Naive thymus-derived CD4-positive, alpha-beta T cell (primary cell): ENCODE data around the gene DNAAF8. TPM values are rescaled to one million over a fixed set of nuclear protein-coding genes. Genes with fewer than 3 reads are reported as not detected.
A peak's percentile ranks its signal among the peaks of the same experiment; 100 is the strongest.

Source experiments
- ATAC-seq: fragments of 150-1000 bp; cut with Tn5 transposase; 2 replicates; pipeline ENCODE4 v1.10.0; 2021; ENCODE audit warnings: mild to moderate bottlenecking, moderate library complexity
- CTCF ChIA-PET: fragments of 350-600 bp; sonication (Branson Sonifier 250); formaldehyde crosslinking; loops from one replicate; lab custom pipeline; 2021; ENCODE audit warnings: antibody characterized with exemption; lab: Charles Lee
- POLR2A ChIA-PET: fragments of 350-600 bp; sonication (Branson Sonifier 250); formaldehyde crosslinking; loops from one replicate; lab custom pipeline; 2021; ENCODE audit warnings: antibody characterized with exemption, inconsistent platforms; lab: Charles Lee
- DNase-seq, 9 donors: peaks; one replicate each; pipeline versions ENCODE4 v3.0.0 to v3.0.0-alpha.2; 2020 to 2022; ENCODE audit warnings: mixed read lengths in 1 of 9
- H3K27ac ChIP-seq: one replicate; pipeline ENCODE4 v1.7.0; 2013; ENCODE audit warnings: mild to moderate bottlenecking, low read depth, low read length, moderate library complexity
- H3K27me3 ChIP-seq, 2 donors: one replicate each; pipeline ENCODE4 v1.7.0; 2013; ENCODE audit warnings: low read length in 2 of 2, mild to moderate bottlenecking in 2 of 2, moderate library complexity in 2 of 2; ENCODE audit not compliant: control insufficient read depth in 2 of 2, insufficient read depth in 2 of 2
- H3K36me3 ChIP-seq, 3 experiments: 1 replicate in 2 of 3; 2 replicates in 1 of 3; pipeline ENCODE4 v1.7.0; 2013; ENCODE audit warnings: low read length in 3 of 3, mild to moderate bottlenecking in 3 of 3, moderate library complexity in 1 of 3; ENCODE audit not compliant: insufficient read depth in 3 of 3, control insufficient read depth in 2 of 3
- H3K4me1 ChIP-seq, 2 donors: one replicate each; pipeline ENCODE4 v1.7.0; 2013; ENCODE audit warnings: low read length in 2 of 2, mild to moderate bottlenecking in 2 of 2, moderate library complexity in 1 of 2; ENCODE audit not compliant: control insufficient read depth in 2 of 2, insufficient read depth in 2 of 2
- H3K4me3 ChIP-seq: 2 replicates; pipeline ENCODE4 v1.7.0; 2013; ENCODE audit warnings: mild to moderate bottlenecking, low read length
- H3K9me3 ChIP-seq, 3 experiments: 1 replicate in 2 of 3; 2 replicates in 1 of 3; pipeline ENCODE4 v1.7.0; 2013; ENCODE audit warnings: low read length in 3 of 3; ENCODE audit not compliant: control insufficient read depth in 2 of 3
- H3K27ac Mint-ChIP-seq, 9 donors: one replicate each; pipeline ENCODE4 v1.8.0; 2020 to 2022; ENCODE audit warnings: mixed read lengths in 9 of 9, mild to moderate bottlenecking in 8 of 9, moderate library complexity in 5 of 9, inconsistent platforms in 2 of 9
- H3K27me3 Mint-ChIP-seq, 5 donors: one replicate each; pipeline ENCODE4 v1.8.0; 2021 to 2022; ENCODE audit warnings: mixed read lengths in 5 of 5, mild to moderate bottlenecking in 1 of 5
- H3K36me3 Mint-ChIP-seq, 5 donors: one replicate each; pipeline ENCODE4 v1.8.0; 2020 to 2022; ENCODE audit warnings: mixed read lengths in 5 of 5, mild to moderate bottlenecking in 3 of 5, inconsistent platforms in 1 of 5
- H3K4me1 Mint-ChIP-seq, 7 donors: one replicate each; pipeline ENCODE4 v1.8.0; 2020 to 2022; ENCODE audit warnings: mixed read lengths in 7 of 7, mild to moderate bottlenecking in 3 of 7, inconsistent platforms in 1 of 7
- H3K4me3 Mint-ChIP-seq, 10 donors: one replicate each; pipeline ENCODE4 v1.8.0; 2020 to 2022; ENCODE audit warnings: mild to moderate bottlenecking in 10 of 10, mixed read lengths in 10 of 10, moderate library complexity in 6 of 10, inconsistent platforms in 2 of 10
- H3K9me3 Mint-ChIP-seq, 11 donors: one replicate each; pipeline ENCODE4 v1.8.0; 2020 to 2022; ENCODE audit warnings: mixed read lengths in 11 of 11, mild to moderate bottlenecking in 4 of 11, inconsistent platforms in 1 of 11, moderate library complexity in 1 of 11
- intact Hi-C, 2 donors: fragments of 100-400 bp; cut with micrococcal nuclease; formaldehyde crosslinking; loops; one replicate each; pipeline ENCODE4 v1.15.1; 2023
- polyA plus RNA-seq, 2 donors: library from polyadenylated mRNA; unstranded; fragments of 300-500 nt; fragmentation: Illumina TruSeq; gene quantifications; one replicate each; pipeline ENCODE4 v1.2.3, GENCODE V29; 2021
- total RNA-seq, 6 experiments: library from RNA in 5 of 6; stranded (reverse) in 5 of 6; gene quantifications; 1 replicate in 5 of 6; 2 replicates in 1 of 6; pipeline ENCODE4 v1.2.3 and lab custom pipeline; 2021 to 2026

DNAAF8 gene
- total and polyA plus RNA-seq, 7 experiments from 2014 or later: 0.11 to 0.57 (median 0.29) TPM; not detected in 1

DNA sequence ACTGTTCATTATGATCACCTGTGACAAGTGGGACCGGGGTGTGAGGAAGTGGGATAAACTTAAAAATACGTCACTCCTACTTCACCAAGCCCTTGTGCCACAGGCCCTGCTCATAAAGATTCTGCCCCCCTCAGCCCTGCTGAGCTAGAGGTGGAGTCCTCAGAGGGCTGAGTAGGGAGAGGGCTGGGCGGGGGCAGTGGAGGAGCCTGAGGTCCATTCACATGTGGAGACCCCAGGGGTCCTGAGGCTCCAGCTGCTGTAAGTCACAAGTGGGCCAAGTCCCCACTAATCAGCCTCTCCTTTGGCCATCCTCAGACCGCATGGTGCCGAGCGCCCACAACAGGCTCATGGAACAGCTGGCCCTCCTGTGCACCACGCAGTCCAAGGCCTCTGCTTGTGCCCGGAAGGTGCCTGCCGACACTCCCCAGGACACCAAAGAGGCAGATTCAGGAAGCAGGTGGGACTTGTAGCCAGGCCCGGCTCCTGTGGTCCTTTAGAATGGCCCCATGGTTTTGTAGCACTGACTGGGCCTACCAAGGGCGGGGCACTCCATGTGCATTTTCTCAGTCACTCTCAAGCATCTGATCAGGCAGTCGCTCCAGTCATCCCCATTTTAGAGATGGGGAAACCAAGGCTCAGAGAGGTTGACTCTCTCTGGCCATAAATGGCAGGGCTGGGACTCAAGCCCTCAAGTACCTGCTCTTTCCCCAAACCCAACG lies 10.4 kb downstream of the DNAAF8 start:
- intact Hi-C loops: no loop called here
- no peaks in the 10 kb centered on the region for H3K27me3 Mint-ChIP-seq
- H3K4me1 Mint-ChIP-seq: peaks cover 13 to 50% (median 18%) of the 10 kb centered on the region in 7 donors
- no peak for DNase-seq
- no peak overlapping the region for H3K27ac Mint-ChIP-seq
- no peak overlapping the region for H3K27ac ChIP-seq
- ChIA-PET POLR2A (interaction anchor here (0.7 kb wide), 1 partner anchor 10 kb away, joined by 5 read pairs; the partner anchor contains the start of gene DNAAF8), CTCF (interaction anchor here (0.6 kb wide), 1 partner anchor 61 kb away, joined by 3 read pairs; no protein-coding TSS in a partner anchor)
- H3K9me3 ChIP-seq: no peaks in the 10 kb centered on the region
- H3K9me3 Mint-ChIP-seq: no peaks in the 10 kb centered on the region
- no peaks in the 10 kb centered on the region for H3K27me3 ChIP-seq
- ATAC-seq: no peak
- no peaks in the 10 kb centered on the region for H3K36me3 ChIP-seq
- no peak overlapping the region for H3K4me3 Mint-ChIP-seq
- no peak overlapping the region for H3K4me3 ChIP-seq
- peaks cover 0 to 15% of the 10 kb centered on the region in 2 donors for H3K4me1 ChIP-seq
- no peaks in the 10 kb centered on the region for H3K36me3 Mint-ChIP-seq

DNA sequence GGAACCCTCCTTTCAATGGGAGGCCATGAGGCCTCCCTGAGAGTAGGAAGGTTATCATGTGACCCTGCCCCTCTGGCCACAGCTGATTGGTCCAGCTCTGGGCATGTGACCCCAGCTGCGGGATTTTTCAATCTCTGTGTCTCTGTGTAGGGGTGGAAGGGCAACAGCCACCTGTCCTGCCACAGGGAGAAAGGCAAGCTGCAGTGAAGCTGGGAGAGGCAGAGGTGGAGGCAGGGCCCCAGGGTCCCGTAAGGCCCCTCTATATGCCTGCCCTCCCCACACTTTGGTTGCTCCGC lies 10.9 kb downstream of the DNAAF8 start:
- H3K36me3 Mint-ChIP-seq: no peaks in the 10 kb centered on the region
- no peak overlapping the region for H3K4me3 Mint-ChIP-seq
- H3K27me3 ChIP-seq: no peaks in the 10 kb centered on the region
- H3K9me3 ChIP-seq: no peaks in the 10 kb centered on the region
- H3K27ac Mint-ChIP-seq: no peak overlapping the region
- H3K4me3 ChIP-seq: no peak overlapping the region
- no peak overlapping the region for H3K27ac ChIP-seq
- H3K4me1 ChIP-seq: peaks cover 0 to 15% of the 10 kb centered on the region in 2 donors
- DNase-seq (no peak), ATAC-seq (no peak)
- ChIA-PET CTCF (no interaction called here), POLR2A (interaction anchor here (1.2 kb wide), 1 partner anchor 10 kb away, joined by 3 read pairs; the partner anchor contains the start of gene DNAAF8)
- no peaks in the 10 kb centered on the region for H3K9me3 Mint-ChIP-seq
- no peaks in the 10 kb centered on the region for H3K36me3 ChIP-seq
- H3K27me3 Mint-ChIP-seq: no peaks in the 10 kb centered on the region
- intact Hi-C loops: no loop called here
- H3K4me1 Mint-ChIP-seq: peaks cover 13 to 50% (median 18%) of the 10 kb centered on the region in 7 donors

DNA sequence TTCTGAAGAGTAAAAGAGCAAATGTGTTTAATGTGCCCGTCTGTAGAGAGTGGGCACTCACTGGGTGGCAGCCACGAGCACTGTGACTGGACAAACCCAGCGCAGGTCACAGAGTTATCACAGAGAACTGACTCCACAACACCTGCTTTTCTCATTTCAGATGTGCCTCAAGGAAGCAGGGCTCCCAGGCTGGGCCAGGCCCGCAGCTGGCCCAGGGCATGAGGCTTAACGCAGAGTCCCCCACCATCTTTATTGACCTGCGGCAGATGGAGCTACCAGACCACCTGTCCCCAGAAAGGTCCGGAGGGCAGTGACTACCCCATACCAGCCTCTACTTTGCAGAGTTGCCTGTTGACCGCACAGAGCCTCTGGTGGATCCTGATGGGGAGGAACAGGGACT lies 11.9 kb downstream of the DNAAF8 start:
- H3K36me3 Mint-ChIP-seq: peaks cover 0 to 3% (median 0%) of the 10 kb centered on the region in 5 donors
- H3K27ac Mint-ChIP-seq: peak overlapping the region in 4 of 9 donors; percentile 14 to 41 (median 38)

DNA sequence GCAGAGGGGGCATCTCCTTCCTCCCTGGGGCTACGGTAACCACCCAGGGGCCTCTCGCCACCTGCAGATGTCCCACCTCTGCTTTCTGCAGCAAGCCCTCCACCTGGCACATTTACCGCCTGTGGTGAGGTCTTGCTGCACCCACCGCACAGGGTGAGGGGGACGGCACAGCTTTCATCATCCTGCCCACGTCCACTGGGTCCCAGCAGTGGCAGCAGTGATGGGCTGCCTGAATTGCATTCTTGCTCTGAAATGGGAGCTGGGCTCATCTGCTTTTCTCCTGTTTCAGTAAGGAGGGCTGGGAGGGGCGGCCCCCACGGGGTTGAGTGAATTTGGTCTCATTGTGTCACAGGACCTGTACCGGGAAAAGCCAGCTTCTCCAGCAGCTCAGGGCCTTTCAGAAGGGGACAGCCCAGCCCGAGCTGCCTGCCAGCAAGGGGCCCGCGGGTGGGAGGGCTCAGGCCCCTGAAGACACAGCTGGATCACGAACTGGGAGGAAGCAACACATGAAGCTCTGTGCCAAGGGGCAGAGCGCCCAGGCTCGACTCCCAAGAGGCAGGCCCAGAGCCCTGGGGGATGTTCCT lies 12.7 kb downstream of the DNAAF8 start:
- Histone ChIP-seq H3K27ac (peak overlapping the region; percentile 49), H3K9me3 (no peaks in the 10 kb centered on the region), H3K27me3 (no peaks in the 10 kb centered on the region), H3K4me1 (peaks cover 0 to 15% of the 10 kb centered on the region in 2 donors), H3K36me3 (peaks cover 0 to 16% (median 0%) of the 10 kb centered on the region in 3 experiments), H3K4me3 (no peak overlapping the region)
- ATAC-seq (no peak), DNase-seq (no peak)
- Mint-ChIP-seq H3K36me3 (peaks cover 0 to 7% (median 0%) of the 10 kb centered on the region in 5 donors), H3K27me3 (no peaks in the 10 kb centered on the region), H3K27ac (peak overlapping the region in 4 of 9 donors; percentile 8 to 89 (median 83)), H3K4me3 (peak overlapping the region in 3 of 10 donors; percentile 57 to 74 (median 70)), H3K9me3 (no peaks in the 10 kb centered on the region), H3K4me1 (peaks cover 13 to 50% (median 18%) of the 10 kb centered on the region in 7 donors)
- ChIA-PET POLR2A (interaction anchor here (0.6 to 1.1 kb wide), 4 partner anchors 12 to 210 kb away, joined by 3 to 5 read pairs (median 3); no protein-coding TSS in a partner anchor), CTCF (no interaction called here)
- intact Hi-C loops: no loop called here

More for the DNA sequence above, 11.9 kb downstream of the DNAAF8 start:
- no peak for DNase-seq
- no peaks in the 10 kb centered on the region for H3K27me3 Mint-ChIP-seq
- ChIA-PET POLR2A (interaction anchor here (1.2 kb wide), 1 partner anchor 11 kb away, joined by 3 read pairs; the partner anchor contains the start of gene DNAAF8), CTCF (no interaction called here)
- H3K27me3 ChIP-seq: no peaks in the 10 kb centered on the region
- H3K4me1 ChIP-seq: peaks cover 0 to 15% of the 10 kb centered on the region in 2 donors
- no peaks in the 10 kb centered on the region for H3K9me3 ChIP-seq
- peaks cover 0 to 7% (median 0%) of the 10 kb centered on the region in 3 experiments for H3K36me3 ChIP-seq
- no peak overlapping the region for H3K4me3 ChIP-seq
- ATAC-seq: no peak
- H3K27ac ChIP-seq: no peak overlapping the region
- peak overlapping the region in 1 of 10 donors; percentile 16 for H3K4me3 Mint-ChIP-seq
- H3K4me1 Mint-ChIP-seq: peaks cover 13 to 50% (median 18%) of the 10 kb centered on the region in 7 donors
- H3K9me3 Mint-ChIP-seq: no peaks in the 10 kb centered on the region
- intact Hi-C loops: no loop called here

DNA sequence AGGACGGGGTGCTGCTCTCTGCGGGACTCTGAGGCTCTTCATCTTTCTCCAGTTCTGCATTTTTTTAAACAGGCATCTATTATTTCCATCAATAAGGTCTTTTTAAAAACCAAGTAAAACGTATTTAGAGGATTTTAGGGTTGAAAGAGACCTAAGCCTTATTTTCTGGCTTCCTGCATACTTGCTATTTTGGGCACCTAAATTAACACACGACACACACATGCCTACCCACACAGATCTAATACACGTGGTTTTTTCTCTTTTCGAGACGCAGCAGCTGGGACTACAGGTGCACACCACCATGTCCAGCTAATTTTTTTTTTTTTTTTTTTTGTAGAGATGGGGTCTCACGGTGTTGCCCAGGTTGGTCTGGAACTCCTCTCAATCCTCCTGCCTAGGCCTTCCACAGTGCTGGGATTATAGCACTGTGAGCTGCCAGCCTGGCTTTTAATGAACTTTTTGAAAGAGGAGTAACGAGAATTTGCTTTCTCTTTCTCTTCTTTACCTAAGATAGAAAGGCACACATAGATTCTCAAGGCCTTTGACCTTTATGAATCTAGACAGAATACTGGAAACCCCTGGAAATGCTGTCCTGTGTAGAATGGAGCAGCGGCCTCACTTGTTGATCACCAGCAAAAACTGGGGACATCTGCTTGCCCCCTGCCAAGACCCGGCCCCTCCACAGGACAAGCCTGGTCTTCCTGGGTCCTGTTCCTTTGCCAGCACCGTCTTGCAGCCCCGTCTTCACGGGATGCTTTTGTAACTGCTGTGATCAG lies 13.8 kb downstream of the DNAAF8 start:
- no peaks in the 10 kb centered on the region for H3K9me3 Mint-ChIP-seq
- peaks cover 0 to 26% (median 2%) of the 10 kb centered on the region in 3 experiments for H3K36me3 ChIP-seq
- peak in 1 of 9 donors; percentile 24 for DNase-seq
- H3K4me1 Mint-ChIP-seq: peaks cover 11 to 45% (median 18%) of the 10 kb centered on the region in 7 donors
- peak overlapping the region; percentile 53 to 93 (median 84) for H3K27ac Mint-ChIP-seq
- H3K27me3 ChIP-seq: no peaks in the 10 kb centered on the region
- CTCF ChIA-PET: no interaction called here
- no peaks in the 10 kb centered on the region for H3K27me3 Mint-ChIP-seq
- POLR2A ChIA-PET: interaction anchor here (1.0 kb wide), 1 partner anchor 40 kb away, joined by 3 read pairs; no protein-coding TSS in a partner anchor
- peak overlapping the region in 7 of 10 donors; percentile 57 to 83 (median 70) for H3K4me3 Mint-ChIP-seq
- H3K36me3 Mint-ChIP-seq: peaks cover 0 to 7% (median 0%) of the 10 kb centered on the region in 5 donors
- intact Hi-C loops: no loop called here
- peak overlapping the region; percentile 49 for H3K27ac ChIP-seq
- no peak for ATAC-seq
- peaks cover 0 to 15% of the 10 kb centered on the region in 2 donors for H3K4me1 ChIP-seq
- H3K9me3 ChIP-seq: no peaks in the 10 kb centered on the region
- no peak overlapping the region for H3K4me3 ChIP-seq

DNA sequence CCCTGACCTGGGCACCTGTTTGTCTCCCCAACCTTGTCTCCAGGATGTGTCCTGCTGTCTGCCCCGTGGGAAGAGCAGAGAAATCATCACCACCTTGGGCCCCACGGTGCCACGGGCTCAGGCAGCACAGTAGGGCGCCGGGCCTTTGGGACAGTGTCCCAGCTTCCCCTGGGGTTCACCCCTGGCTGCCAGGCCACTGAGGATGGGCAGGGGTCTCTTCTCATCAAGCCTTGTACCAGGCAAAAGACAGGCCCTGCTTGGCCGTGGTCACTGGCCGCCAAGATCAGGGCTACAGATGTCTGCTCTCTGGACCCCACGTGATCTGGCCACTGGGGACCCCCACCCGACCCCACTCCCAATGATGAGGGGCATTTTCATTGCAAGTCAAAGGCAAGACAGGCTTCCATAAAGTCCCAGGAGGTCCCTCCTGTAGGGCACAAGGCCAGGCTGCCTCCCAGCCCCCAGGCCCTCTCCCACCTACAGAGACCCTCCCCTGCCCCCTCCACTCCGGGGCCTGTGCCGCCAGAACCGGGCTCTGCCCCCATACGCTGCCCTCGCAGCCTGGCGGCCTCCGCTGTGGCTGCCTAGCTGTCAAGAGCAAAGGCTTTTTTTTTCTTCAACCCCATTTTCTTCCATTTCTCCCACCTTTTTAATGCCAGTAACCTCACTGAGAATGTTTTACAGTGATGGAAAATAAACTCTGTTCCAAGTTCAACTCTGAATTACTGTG lies 14.5 kb downstream of the DNAAF8 start:
- no peak for DNase-seq
- Mint-ChIP-seq H3K36me3 (peaks cover 0 to 7% (median 0%) of the 10 kb centered on the region in 5 donors), H3K27me3 (no peaks in the 10 kb centered on the region), H3K4me1 (peaks cover 5 to 38% (median 18%) of the 10 kb centered on the region in 7 donors), H3K9me3 (no peaks in the 10 kb centered on the region), H3K27ac (peak overlapping the region in 7 of 9 donors; percentile 62 to 93 (median 84)), H3K4me3 (peak overlapping the region in 4 of 10 donors; percentile 13 to 83 (median 72))
- no peak for ATAC-seq
- no peaks in the 10 kb centered on the region for H3K9me3 ChIP-seq
- no peak overlapping the region for H3K27ac ChIP-seq
- CTCF ChIA-PET: no interaction called here
- no peaks in the 10 kb centered on the region for H3K27me3 ChIP-seq
- POLR2A ChIA-PET: no interaction called here
- intact Hi-C loops: no loop called here
- peaks cover 0 to 15% of the 10 kb centered on the region in 2 donors for H3K4me1 ChIP-seq
- no peak overlapping the region for H3K4me3 ChIP-seq
- H3K36me3 ChIP-seq: peaks cover 0 to 33% (median 2%) of the 10 kb centered on the region in 3 experiments
